B cell (primary cell): Measurements from ENCODE around the gene GORASP1. TPM values are rescaled to one million over a fixed set of nuclear protein-coding genes. Genes with fewer than 3 reads are reported as not detected.

ENCODE experiments used
- ATAC-seq: fragments of 200-7000 bp; cut with Tn5 transposase; one replicate; pipeline ENCODE4 v1.10.0; 2021; ENCODE audit warnings: low read depth, mild to moderate bottlenecking, moderate number of reproducible peaks, moderate library complexity
- CTCF ChIA-PET: fragments of 350-600 bp; sonication (Branson Sonifier 250); formaldehyde crosslinking; loops from one replicate; lab custom pipeline; 2021; ENCODE audit warnings: antibody characterized with exemption, inconsistent platforms; lab: Charles Lee
- POLR2A ChIA-PET: fragments of 350-600 bp; sonication (Branson Sonifier 250); formaldehyde crosslinking; loops from one replicate; lab custom pipeline; 2021; ENCODE audit warnings: antibody characterized with exemption; lab: Charles Lee
- DNase-seq: peaks from one replicate; pipeline ENCODE4 v3.0.0; 2013
- H2AFZ ChIP-seq: 2 replicates; pipeline ENCODE4 v1.6.1; 2012; ENCODE audit warnings: mild to moderate bottlenecking, low read depth, low read length; ENCODE audit not compliant: insufficient read depth, poor library complexity, severe bottlenecking
- H3K27ac ChIP-seq, 2 donors: 1 replicate in 1 of 2; 2 replicates in 1 of 2; pipeline ENCODE4 v1.5.1; 2012 to 2013; ENCODE audit warnings: low read length in 2 of 2, mild to moderate bottlenecking in 2 of 2, moderate library complexity in 1 of 2
- H3K27me3 ChIP-seq, 4 experiments: fragments of 200-600 bp in 1 of 4; sonication (generic) in 1 of 4; replicated peaks in 1 of 4; 1 replicate in 2 of 4; 2 replicates in 2 of 4; pipeline versions ENCODE4 v1.6.1 to v1.7.0; 2013 to 2016; ENCODE audit warnings: low read length in 3 of 4, mild to moderate bottlenecking in 2 of 4, mixed read lengths in 1 of 4, moderate library complexity in 1 of 4; ENCODE audit not compliant: insufficient read depth in 4 of 4, control insufficient read depth in 3 of 4; ENCODE audit errors: control extremely low read depth in 1 of 4
- H3K36me3 ChIP-seq, 2 experiments: replicated peaks in 1 of 2; 1 replicate in 1 of 2; 2 replicates in 1 of 2; pipeline versions ENCODE4 v1.6.1 to v1.7.1; 2013; ENCODE audit warnings: low read length in 1 of 2; ENCODE audit not compliant: insufficient read depth in 2 of 2, control insufficient read depth in 1 of 2; ENCODE audit errors: control extremely low read depth in 1 of 2, extremely low read depth in 1 of 2
- H3K4me1 ChIP-seq, 2 donors: fragments of 200-600 bp in 1 of 2; sonication (generic) in 1 of 2; 1 replicate in 1 of 2; 2 replicates in 1 of 2; pipeline versions ENCODE4 v1.5.1 to v1.6.1; 2013 to 2017; ENCODE audit warnings: low read length in 2 of 2; ENCODE audit not compliant: control insufficient read depth in 2 of 2, insufficient read depth in 2 of 2
- H3K4me2 ChIP-seq: replicated peaks from 2 replicates; pipeline ENCODE3; 2012; ENCODE audit warnings: mild to moderate bottlenecking, low read depth, low read length; ENCODE audit not compliant: poor library complexity, severe bottlenecking
- H3K4me3 ChIP-seq, 5 experiments: fragments of 200-600 bp in 1 of 5; sonication (generic) in 1 of 5; 1 replicate in 3 of 5; 2 replicates in 2 of 5; pipeline versions ENCODE4 v1.5.1 to v1.7.0; 2011 to 2016; ENCODE audit warnings: low read length in 4 of 5, mild to moderate bottlenecking in 4 of 5, low read depth in 2 of 5, control low read depth in 1 of 5, moderate library complexity in 1 of 5; ENCODE audit not compliant: insufficient read depth in 1 of 5; ENCODE audit errors: control extremely low read depth in 1 of 5, extremely low read depth in 1 of 5
- H3K79me2 ChIP-seq: fragments of 200-600 bp; sonication (generic); one replicate; pipeline ENCODE4 v1.6.0; 2016; ENCODE audit warnings: low read length; ENCODE audit not compliant: control insufficient read depth, insufficient read depth
- H3K9ac ChIP-seq: fragments of 200-600 bp; sonication (generic); 2 replicates; pipeline ENCODE4 v1.6.1; 2017; ENCODE audit warnings: mild to moderate bottlenecking, low read length, moderate library complexity
- H3K9me3 ChIP-seq, 3 donors: one replicate each; pipeline versions ENCODE4 v1.6.1 to v1.7.1; 2013; ENCODE audit warnings: low read length in 2 of 3; ENCODE audit not compliant: control insufficient read depth in 2 of 3, insufficient read depth in 1 of 3; ENCODE audit errors: control extremely low read depth in 1 of 3
- H4K20me1 ChIP-seq: 2 replicates; pipeline ENCODE4 v1.6.0; 2012; ENCODE audit warnings: mild to moderate bottlenecking, low read length; ENCODE audit not compliant: insufficient read depth, control insufficient read depth, poor library complexity, severe bottlenecking
- H3K27ac Mint-ChIP-seq: one replicate; pipeline ENCODE4 v1.8.0; 2021; ENCODE audit warnings: mixed read lengths
- H3K27me3 Mint-ChIP-seq: one replicate; pipeline ENCODE4 v1.8.0; 2021; ENCODE audit warnings: mixed read lengths
- H3K4me1 Mint-ChIP-seq: one replicate; pipeline ENCODE4 v1.8.0; 2021; ENCODE audit warnings: mixed read lengths
- H3K4me3 Mint-ChIP-seq: one replicate; pipeline ENCODE4 v1.8.0; 2021; ENCODE audit warnings: mixed read lengths
- H3K9me3 Mint-ChIP-seq: one replicate; pipeline ENCODE4 v1.8.0; 2022; ENCODE audit warnings: mixed read lengths; ENCODE audit not compliant: insufficient read depth
- CTCF ChIP-seq: fragments of 200-600 bp; IDR thresholded peaks from one replicate; pipeline ENCODE4 v1.8.0; 2022; ENCODE audit warnings: antibody characterized with exemption, mild to moderate bottlenecking
- EZH2 ChIP-seq: IDR thresholded peaks from 2 replicates; pipeline ENCODE4 v1.6.1; 2012; ENCODE audit warnings: borderline replicate concordance, low read depth, mild to moderate bottlenecking, moderate library complexity, low read length; ENCODE audit not compliant: insufficient read depth, poor library complexity, severe bottlenecking
- WGBS: methylation state at CpG from one replicate; pipeline ENCODE4 v1.1.5; 2013; ENCODE audit warnings: missing lambda C conversion rate; ENCODE audit not compliant: insufficient coverage; 5-methylcytosine and 5-hydroxymethylcytosine counted together
- intact Hi-C: fragments of 100-400 bp; cut with micrococcal nuclease; formaldehyde crosslinking; loops from one replicate; pipeline ENCODE4 v1.10.0; 2022
- polyA plus RNA-seq: library from polyadenylated mRNA; depleted of rRNA; stranded (reverse); fragments of >200 nt; gene quantifications from 2 replicates; pipeline ENCODE4 v1.2.3, GENCODE V29; 2012
- total RNA-seq, 2 donors: library from RNA; stranded (reverse); fragments of 120-200 nt in 1 of 2; gene quantifications; 1 replicate in 1 of 2; 2 replicates in 1 of 2; pipeline versions ENCODE4 v1.2.3 to v1.2.4, GENCODE V29; 2013 to 2022

GORASP1 gene
- total and polyA plus RNA-seq, 2 donors (not counting 1 experiment from before 2014, with no cell fraction given) = 81.7 to 84.0 TPM

- H3K4me3 Mint-ChIP-seq = peak overlapping the region; percentile 54
- Histone ChIP-seq H3K9ac (no peak overlapping the region), H3K79me2 (no peaks in the 10 kb centered on the region), H3K4me2 (peak overlapping the region; percentile 59), H3K4me1 (peaks cover 41 to 51% of the 10 kb centered on the region in 2 donors), H4K20me1 (no peaks in the 10 kb centered on the region), H3K27me3 (no peaks in the 10 kb centered on the region), H3K27ac (peak overlapping the region in 1 of 2 donors; percentile 69), H3K36me3 (peaks cover 0 to 38% of the 10 kb centered on the region in 2 experiments), H3K4me3 (no peak overlapping the region), H2AFZ (no peak overlapping the region), H3K9me3 (no peaks in the 10 kb centered on the region)
- ATAC-seq (peak; percentile 65), DNase-seq (peak; percentile 32)
- H3K4me1 Mint-ChIP-seq = peaks cover 60% of the 10 kb centered on the region
- POLR2A ChIA-PET = interaction anchor here (1.3 to 1.4 kb wide), 2 partner anchors 15 to 25 kb away, joined by 3 to 4 read pairs; partner anchors contain the start of genes GORASP1 and TTC21A
- H3K27ac Mint-ChIP-seq = peak overlapping the region; percentile 76
- CTCF ChIA-PET = interaction anchor here (1.1 kb wide), 1 partner anchor 166 kb away, joined by 4 read pairs; no protein-coding TSS in a partner anchor
- H3K9me3 Mint-ChIP-seq = no peaks in the 10 kb centered on the region
- TF ChIP-seq CTCF = no peak
- no peaks in the 10 kb centered on the region for H3K27me3 Mint-ChIP-seq
- intact Hi-C loops = loop anchor here (1.0 to 2.0 kb wide), 2 partner anchors 13 to 27 kb away; no protein-coding TSS in a partner anchor
- WGBS = no CpG with 5 or more reads among the region's 2 CpGs
Measured at GRCh38 chr3:39121621-39122020, 14.2 kb upstream of the GORASP1 start.

- WGBS = 100% methylated on average over 3 of the region's 5 CpGs
- Mint-ChIP-seq H3K27me3 (no peaks in the 10 kb centered on the region), H3K4me1 (peaks cover 46% of the 10 kb centered on the region), H3K4me3 (no peak overlapping the region), H3K9me3 (no peaks in the 10 kb centered on the region), H3K27ac (peak overlapping the region; percentile 56)
- no peaks in the 10 kb centered on the region for H4K20me1 ChIP-seq
- H3K4me2 ChIP-seq = no peak overlapping the region
- peaks cover 0 to 41% of the 10 kb centered on the region in 2 experiments for H3K36me3 ChIP-seq
- TF ChIP-seq EZH2 (no peak), CTCF (no peak)
- no peak for DNase-seq
- no peaks in the 10 kb centered on the region for H3K79me2 ChIP-seq
- ChIA-PET CTCF (interaction anchor here (0.6 to 2.2 kb wide), 6 partner anchors 8 to 286 kb away, joined by 3 to 9 read pairs (median 4); no protein-coding TSS in a partner anchor), POLR2A (interaction anchor here (0.6 kb wide), 1 partner anchor 41 kb away, joined by 4 read pairs; no protein-coding TSS in a partner anchor)
- no peaks in the 10 kb centered on the region for H3K27me3 ChIP-seq
- ATAC-seq = no peak
- H3K9ac ChIP-seq = no peak overlapping the region
- H3K4me1 ChIP-seq = peaks cover 37 to 44% of the 10 kb centered on the region in 2 donors
- H2AFZ ChIP-seq = no peak overlapping the region
- intact Hi-C loops = no loop called here
- no peak overlapping the region for H3K4me3 ChIP-seq
- H3K9me3 ChIP-seq = no peaks in the 10 kb centered on the region
- no peak overlapping the region for H3K27ac ChIP-seq
Measured at GRCh38 chr3:39118931-39119660, 11.7 kb upstream of the GORASP1 start.
